K562 (cell line): Measurements from ENCODE around the gene C22orf39. TPM values are rescaled to one million over a fixed set of nuclear protein-coding genes. Genes with fewer than 3 reads are reported as not detected.
A peak's percentile ranks its signal among the peaks of the same experiment; 100 is the strongest.

Experiments used
- ATAC-seq: fragments of 200-7000 bp; cut with Tn5 transposase; 3 replicates; pipeline ENCODE4 v1.9.1; 2020; ENCODE audit warnings: moderate library complexity
- BruUV-seq: library from RNA; stranded (reverse); fragments of 400-500 nt; replicated peaks from 2 replicates; lab custom pipeline; 2021; lab: Mats Ljungman, UMichigan
- CTCF ChIA-PET: fragments of 300-600 bp; formaldehyde crosslinking; extraction: SDS; loops from one replicate; lab custom pipeline; 2021; ENCODE audit warnings: low intra/inter-chr PET ratio; lab: Yijun Ruan, JAX
- POLR2A ChIA-PET: fragments of 300-600, 350-650 bp; sonication (Branson Sonifier 250); formaldehyde crosslinking; extraction: SDS; loops from one replicate; lab custom pipeline; 2021; ENCODE audit warnings: antibody characterized with exemption, inconsistent platforms; lab: Yijun Ruan, JAX
- DNase-seq, 4 experiments: peaks; one replicate each; pipeline versions ENCODE4 v3.0.0 to v3.0.0-alpha.2; 2011 to 2018; ENCODE audit warnings: low spot score in 3 of 4, mixed read lengths in 3 of 4; ENCODE audit errors: extremely low read depth in 1 of 4
- FAIRE-seq: peaks from 2 replicates; lab custom pipeline; 2011; peaks lifted over from hg19 to GRCh38; lab: Jason Lieb, UNC
- H2AFZ ChIP-seq: 2 replicates; pipeline ENCODE4 v1.6.0; 2011; ENCODE audit warnings: low read depth, low read length, control low read depth, inconsistent platforms
- H3K27ac ChIP-seq: fragments of 200-600 bp; 3 replicates; pipeline ENCODE4 v1.8.0; 2011; ENCODE audit warnings: low read depth, mild to moderate bottlenecking, control low read depth, inconsistent platforms, low read length, moderate library complexity, mixed read lengths; ENCODE audit errors: extremely low read depth
- H3K27me3 ChIP-seq, 2 experiments: fragments of 300-600 bp in 1 of 2; 2 replicates in 1 of 2; 3 replicates in 1 of 2; pipeline versions ENCODE4 v1.6.0 to v1.8.0; 2011; ENCODE audit warnings: inconsistent platforms in 2 of 2, low read length in 2 of 2, mild to moderate bottlenecking in 1 of 2, mixed read lengths in 1 of 2, moderate library complexity in 1 of 2; ENCODE audit not compliant: control insufficient read depth in 2 of 2, insufficient read depth in 2 of 2
- H3K36me3 ChIP-seq: fragments of 300-600 bp; 3 replicates; pipeline ENCODE4 v1.8.0; 2011; ENCODE audit warnings: mild to moderate bottlenecking, low read length, inconsistent platforms; ENCODE audit not compliant: control insufficient read depth, insufficient read depth
- H3K4me1 ChIP-seq, 2 experiments: fragments of 200-600 bp in 1 of 2; replicated peaks in 1 of 2; 2 replicates in 1 of 2; 3 replicates in 1 of 2; pipeline versions ENCODE4 v1.5.1 to v1.8.0; 2011; ENCODE audit warnings: inconsistent platforms in 2 of 2, low read length in 2 of 2, mild to moderate bottlenecking in 1 of 2, mixed read lengths in 1 of 2, moderate library complexity in 1 of 2; ENCODE audit not compliant: control insufficient read depth in 2 of 2, insufficient read depth in 2 of 2
- H3K4me2 ChIP-seq: 2 replicates; pipeline ENCODE4 v1.6.1; 2011; ENCODE audit warnings: low read length, control low read depth, inconsistent platforms, mixed read lengths; ENCODE audit not compliant: insufficient read depth
- H3K4me3 ChIP-seq: fragments of 200-600 bp; sonication (generic), shearing (Covaris generic); 2 replicates; pipeline ENCODE4 v1.5.1; 2016; ENCODE audit warnings: control low read depth, inconsistent platforms
- H3K79me2 ChIP-seq: fragments of 200-600 bp; 3 replicates; pipeline ENCODE4 v1.8.0; 2011; ENCODE audit warnings: low read length, inconsistent platforms; ENCODE audit not compliant: control insufficient read depth, insufficient read depth
- H3K9ac ChIP-seq, 2 experiments: 2 replicates each; pipeline versions ENCODE4 v1.6.0 to v1.6.1; 2011; ENCODE audit warnings: low read depth in 2 of 2, low read length in 2 of 2, control low read depth in 1 of 2, inconsistent platforms in 1 of 2, mild to moderate bottlenecking in 1 of 2, mixed read lengths in 1 of 2; ENCODE audit not compliant: insufficient read depth in 1 of 2
- H3K9me1 ChIP-seq: one replicate; pipeline ENCODE4 v1.6.0; 2011; ENCODE audit warnings: inconsistent platforms, mild to moderate bottlenecking, low read length, moderate library complexity; ENCODE audit not compliant: control insufficient read depth, insufficient read depth
- H3K9me3 ChIP-seq: replicated peaks from 2 replicates; pipeline ENCODE4 v1.5.1; 2011; ENCODE audit warnings: low read depth, low read length, inconsistent platforms; ENCODE audit not compliant: control insufficient read depth, insufficient read depth
- H4K20me1 ChIP-seq: replicated peaks from 2 replicates; pipeline ENCODE4 v1.6.1; 2011; ENCODE audit warnings: low read length, inconsistent platforms, mixed read lengths; ENCODE audit not compliant: control insufficient read depth, insufficient read depth
- BRD4 ChIP-seq: fragments of 200-600 bp; sonication (generic); IDR thresholded peaks from 2 replicates; pipeline ENCODE4 v1.6.1; 2017; ENCODE audit warnings: inconsistent platforms
- EP300 ChIP-seq: IDR thresholded peaks from 2 replicates; pipeline ENCODE4 v1.6.1; 2012; ENCODE audit warnings: low read length, improper control_type of control experiment
- SAP30 ChIP-seq: fragments of 200-600 bp; sonication (generic); IDR thresholded peaks from 2 replicates; pipeline ENCODE4 v1.6.1; 2012; ENCODE audit warnings: borderline replicate concordance, low read depth, mild to moderate bottlenecking, moderate library complexity, low read length, control low read depth, inconsistent platforms; ENCODE audit not compliant: insufficient read depth, poor library complexity, severe bottlenecking
- ZNF57 ChIP-seq: fragments of 450-650 bp; formaldehyde crosslinking; IDR thresholded peaks from 2 replicates; pipeline ENCODE4 v1.4.0; 2020; ENCODE audit warnings: mild to moderate bottlenecking, moderate library complexity
- ZNF592 ChIP-seq: fragments of 450-650 bp; IDR thresholded peaks from 2 replicates; pipeline ENCODE4 v1.6.1; 2017; ENCODE audit warnings: antibody characterized with exemption, mild to moderate bottlenecking
- ZNF699 ChIP-seq: fragments of 250-450 bp; sonication (Bioruptor Pico); IDR thresholded peaks from 2 replicates; pipeline ENCODE4 v1.8.0; 2021; ENCODE audit warnings: mild to moderate bottlenecking, moderate library complexity; ENCODE audit not compliant: insufficient replicate concordance
- WGBS: fragments of 100-300 bp; shearing (Covaris generic); methylation state at CpG from one replicate; pipeline ENCODE4 v1.1.6; 2016; ENCODE audit warnings: low coverage, mixed read lengths; ENCODE audit not compliant: insufficient coverage; ENCODE audit errors: missing lambda C conversion rate; 5-methylcytosine and 5-hydroxymethylcytosine counted together
- in situ Hi-C: fragments of 300-500 bp; cut with MboI; formaldehyde crosslinking; loops from 4 replicates; pipeline ENCODE4 v1.15.0; 2018; ENCODE audit warnings: inconsistent platforms, mixed read lengths
- intact Hi-C: fragments of 100-400 bp; cut with micrococcal nuclease; formaldehyde crosslinking; loops from 2 replicates; pipeline ENCODE4 v1.14.2; 2022
- polyA plus RNA-seq, 8 experiments: library from polyadenylated mRNA; depleted of rRNA in 4 of 8; stranded (reverse) in 5 of 8; unstranded in 3 of 8; fragments of >200 nt; fragmentation: Nextera tagmentation in 2 of 8; fragmentation: Illumina TruSeq in 1 of 8; extraction: Ambion mirVana in 2 of 8; extraction: Trizol in 1 of 8; gene quantifications; 2 replicates each; pipeline versions ENCODE4 v1.2.1 to v1.2.3, GENCODE V29; 2011 to 2014; ENCODE audit warnings: inconsistent platforms in 1 of 8, missing spikeins in 1 of 8
- total RNA-seq, 7 experiments: library from RNA; depleted of rRNA in 6 of 7; stranded (reverse); fragments of >200 nt in 6 of 7; fragmentation: Illumina TruSeq in 2 of 7; extraction: Trizol in 2 of 7; gene quantifications; 2 replicates each; pipeline versions ENCODE4 v1.2.1 to v1.2.3, GENCODE V29; 2011 to 2021; ENCODE audit warnings: low replicate concordance in 1 of 7
- TF ChIP-seq, protein P1 (sequence below), 2 experiments: fragments of 450-650 bp in 1 of 2; sonication (generic) in 1 of 2; formaldehyde crosslinking in 1 of 2; IDR thresholded peaks; 2 replicates each; pipeline versions ENCODE4 v1.7.1 to v1.9.0; 2016 to 2022; ENCODE audit warnings: inconsistent platforms in 1 of 2, mild to moderate bottlenecking in 1 of 2, missing genetic modification reagents in 1 of 2

C22orf39 gene
- total and polyA plus RNA-seq, 9 of the 15 experiments (the other 6 are each of a cell fraction or from before 2014, with no cell fraction given): 20.4 to 139 (median 66.8) TPM

DNA sequence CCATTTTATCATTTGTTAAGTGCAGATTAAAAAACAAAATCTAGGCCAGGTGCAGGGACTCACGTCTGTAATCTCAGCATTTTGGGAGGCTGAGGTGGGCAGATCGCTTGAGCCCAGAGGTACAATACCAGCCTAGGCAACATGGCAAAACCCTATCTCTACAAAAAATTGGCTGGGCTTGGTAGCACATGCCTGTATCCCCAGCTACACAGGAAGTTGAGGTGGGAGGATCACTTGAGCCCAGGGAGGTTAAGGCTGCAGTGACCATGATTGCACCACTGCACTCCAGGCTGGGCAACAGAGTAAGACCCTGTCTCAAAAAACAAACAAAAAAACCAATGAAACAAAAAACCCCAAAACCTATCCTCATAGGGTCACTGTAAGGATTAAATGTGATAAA is 48.9 kb downstream of the C22orf39 start:
- intact Hi-C loops: loop anchor here (5.0 to 10.0 kb wide), 2 partner anchors 79 to 226 kb away; partner anchors contain the start of genes CDC45 and UFD1
- TF ChIP-seq ZNF592 (peak; percentile 41; the same call in 1 of the 2 replicates), BRD4 (no peak), SAP30 (peak; percentile 21), ZNF57 (CRISPR knock-in tag) (0 out of 2 replicates have a peak, but pooled peaks have one; percentile 1), ZNF699 (CRISPR knock-in tag) (peak; percentile 65), EP300 (0 out of 2 replicates have a peak, but pooled peaks have one; percentile 4)
- TF ChIP-seq, protein P1, sequence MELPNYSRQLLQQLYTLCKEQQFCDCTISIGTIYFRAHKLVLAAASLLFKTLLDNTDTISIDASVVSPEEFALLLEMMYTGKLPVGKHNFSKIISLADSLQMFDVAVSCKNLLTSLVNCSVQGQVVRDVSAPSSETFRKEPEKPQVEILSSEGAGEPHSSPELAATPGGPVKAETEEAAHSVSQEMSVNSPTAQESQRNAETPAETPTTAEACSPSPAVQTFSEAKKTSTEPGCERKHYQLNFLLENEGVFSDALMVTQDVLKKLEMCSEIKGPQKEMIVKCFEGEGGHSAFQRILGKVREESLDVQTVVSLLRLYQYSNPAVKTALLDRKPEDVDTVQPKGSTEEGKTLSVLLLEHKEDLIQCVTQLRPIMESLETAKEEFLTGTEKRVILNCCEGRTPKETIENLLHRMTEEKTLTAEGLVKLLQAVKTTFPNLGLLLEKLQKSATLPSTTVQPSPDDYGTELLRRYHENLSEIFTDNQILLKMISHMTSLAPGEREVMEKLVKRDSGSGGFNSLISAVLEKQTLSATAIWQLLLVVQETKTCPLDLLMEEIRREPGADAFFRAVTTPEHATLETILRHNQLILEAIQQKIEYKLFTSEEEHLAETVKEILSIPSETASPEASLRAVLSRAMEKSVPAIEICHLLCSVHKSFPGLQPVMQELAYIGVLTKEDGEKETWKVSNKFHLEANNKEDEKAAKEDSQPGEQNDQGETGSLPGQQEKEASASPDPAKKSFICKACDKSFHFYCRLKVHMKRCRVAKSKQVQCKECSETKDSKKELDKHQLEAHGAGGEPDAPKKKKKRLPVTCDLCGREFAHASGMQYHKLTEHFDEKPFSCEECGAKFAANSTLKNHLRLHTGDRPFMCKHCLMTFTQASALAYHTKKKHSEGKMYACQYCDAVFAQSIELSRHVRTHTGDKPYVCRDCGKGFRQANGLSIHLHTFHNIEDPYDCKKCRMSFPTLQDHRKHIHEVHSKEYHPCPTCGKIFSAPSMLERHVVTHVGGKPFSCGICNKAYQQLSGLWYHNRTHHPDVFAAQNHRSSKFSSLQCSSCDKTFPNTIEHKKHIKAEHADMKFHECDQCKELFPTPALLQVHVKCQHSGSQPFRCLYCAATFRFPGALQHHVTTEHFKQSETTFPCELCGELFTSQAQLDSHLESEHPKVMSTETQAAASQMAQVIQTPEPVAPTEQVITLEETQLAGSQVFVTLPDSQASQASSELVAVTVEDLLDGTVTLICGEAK (IDR thresholded peaks at IDR 0.05): no peak
- TF ChIP-seq, protein P1 (CRISPR knock-in tag; IDR thresholded peaks at IDR 0.05): peak; percentile 48

More for the DNA sequence above, 48.9 kb downstream of the C22orf39 start:
- no peak for FAIRE-seq
- in situ Hi-C loops: no loop called here
- ATAC-seq: no peak
- Histone ChIP-seq H3K27ac (peak overlapping the region; percentile 73; the same call in 2 of the 3 replicates), H3K79me2 (peaks cover 15% of the 10 kb centered on the region; the same call in 2 of the 3 replicates), H3K4me2 (no peak overlapping the region), H3K9ac (peak overlapping the region in 1 of 2 experiments; percentile 84; a peak in 1 of 4 replicates), H3K4me3 (no peak overlapping the region), H2AFZ (no peak overlapping the region), H4K20me1 (0 out of 2 replicates have a peak, but pooled peaks cover 5% of the 10 kb centered on the region), H3K9me1 (peaks cover 11% of the 10 kb centered on the region), H3K36me3 (peaks cover 94% of the 10 kb centered on the region), H3K4me1 (peaks cover 35 to 36% of the 10 kb centered on the region in 2 experiments), H3K9me3 (no peaks in the 10 kb centered on the region), H3K27me3 (no peaks in the 10 kb centered on the region)
- CTCF ChIA-PET: no interaction called here
- 64% methylated on average over 2 of the region's 2 CpGs for WGBS
- DNase-seq: peak in 1 of 4 experiments; percentile 46
- POLR2A ChIA-PET: interaction anchor here (0.8 to 15.8 kb wide), 6 partner anchors 11 to 180 kb away, joined by 3 to 245 read pairs (median 24); partner anchors contain the start of genes CDC45, HIRA and MRPL40
- BruUV-seq: no TSS peak
